ENCODE results near the gene RNF222. TPM values are rescaled to one million over a fixed set of nuclear protein-coding genes. Genes with fewer than 3 reads are reported as not detected.
"Not testable (repeated sequence)": the region's sequence is repeated elsewhere in the genome, so short reads cannot be mapped to it uniquely, and the experiment has no call there.

The RNF222 gene
- total RNA-seq, 6 experiments from 2014 or later: not detected

DNA sequence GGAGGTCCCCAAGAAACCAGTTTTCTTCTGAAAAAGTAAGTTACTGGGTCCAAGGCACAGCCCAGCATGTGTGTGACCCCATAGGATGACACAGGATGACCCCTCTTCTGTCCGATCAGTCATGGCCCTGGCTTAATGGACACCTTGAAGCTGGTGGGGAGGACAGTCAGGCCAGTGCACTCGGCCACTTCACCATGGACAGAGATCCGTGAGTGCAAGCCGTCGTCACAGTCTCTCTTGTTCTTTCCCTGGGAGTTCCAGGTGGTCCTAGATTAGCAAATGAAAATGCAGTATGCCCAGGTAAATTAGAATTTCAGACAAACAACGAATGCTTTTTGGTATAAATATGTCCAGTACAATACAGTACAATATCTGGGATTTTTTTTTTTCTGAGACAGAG, 1.4 kb upstream of the RNF222 start:
- 50% methylated on average over 4 of the region's 6 CpGs for WGBS (ENCODE audit: insufficient coverage, low coverage, low lambda C conversion rate, missing lambda C conversion rate)

DNA sequence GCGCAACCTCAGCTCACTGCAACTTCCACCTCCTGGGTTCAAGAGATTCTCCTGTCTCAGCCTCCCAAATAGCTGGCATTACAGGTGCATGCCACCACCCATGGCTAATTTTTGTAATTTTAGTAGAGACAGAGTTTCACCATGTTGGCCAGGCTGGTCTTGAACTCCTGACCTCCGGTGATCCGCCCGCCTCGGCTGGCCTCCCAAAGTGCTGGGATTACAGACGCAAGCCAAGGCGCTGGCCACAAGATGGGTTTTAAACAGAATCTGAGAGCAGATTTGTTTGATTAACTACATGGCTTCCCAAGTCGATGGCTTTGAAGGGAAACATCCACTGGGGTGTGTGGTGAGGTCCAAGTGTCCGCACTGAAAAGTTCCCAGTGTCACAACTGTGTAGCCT, 3.1 kb downstream of the RNF222 start:
- H3K9me3 ChIP-seq, DNase-seq: not testable (repeated sequence)
- intact Hi-C loops (cut with DNase I): loop anchor here in 1 of 2 donors (10.0 kb wide), 1 partner anchor 360 kb away; the partner anchor contains the start of gene SPDYE4

More for the DNA sequence above, 1.4 kb upstream of the RNF222 start:
- Histone ChIP-seq H3K4me3 (no peak overlapping the region), H3K4me1 (no peaks in the 10 kb centered on the region), H3K36me3 (no peaks in the 10 kb centered on the region), H3K9me3 (no peaks in the 10 kb centered on the region), H3K27me3 (no peaks in the 10 kb centered on the region), H3K27ac (no peak overlapping the region)
- ATAC-seq (no peak), DNase-seq (no peak)
- TF ChIP-seq, protein P1, sequence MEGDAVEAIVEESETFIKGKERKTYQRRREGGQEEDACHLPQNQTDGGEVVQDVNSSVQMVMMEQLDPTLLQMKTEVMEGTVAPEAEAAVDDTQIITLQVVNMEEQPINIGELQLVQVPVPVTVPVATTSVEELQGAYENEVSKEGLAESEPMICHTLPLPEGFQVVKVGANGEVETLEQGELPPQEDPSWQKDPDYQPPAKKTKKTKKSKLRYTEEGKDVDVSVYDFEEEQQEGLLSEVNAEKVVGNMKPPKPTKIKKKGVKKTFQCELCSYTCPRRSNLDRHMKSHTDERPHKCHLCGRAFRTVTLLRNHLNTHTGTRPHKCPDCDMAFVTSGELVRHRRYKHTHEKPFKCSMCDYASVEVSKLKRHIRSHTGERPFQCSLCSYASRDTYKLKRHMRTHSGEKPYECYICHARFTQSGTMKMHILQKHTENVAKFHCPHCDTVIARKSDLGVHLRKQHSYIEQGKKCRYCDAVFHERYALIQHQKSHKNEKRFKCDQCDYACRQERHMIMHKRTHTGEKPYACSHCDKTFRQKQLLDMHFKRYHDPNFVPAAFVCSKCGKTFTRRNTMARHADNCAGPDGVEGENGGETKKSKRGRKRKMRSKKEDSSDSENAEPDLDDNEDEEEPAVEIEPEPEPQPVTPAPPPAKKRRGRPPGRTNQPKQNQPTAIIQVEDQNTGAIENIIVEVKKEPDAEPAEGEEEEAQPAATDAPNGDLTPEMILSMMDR (IDR thresholded peaks at IDR 0.05): no peak
- TF ChIP-seq POLR2A (IDR thresholded peaks at IDR 0.05): no peak
- intact Hi-C loops (cut with DNase I): loop anchor here in 1 of 2 donors (10.0 kb wide), 1 partner anchor 356 kb away; the partner anchor contains the start of gene SPDYE4

DNA sequence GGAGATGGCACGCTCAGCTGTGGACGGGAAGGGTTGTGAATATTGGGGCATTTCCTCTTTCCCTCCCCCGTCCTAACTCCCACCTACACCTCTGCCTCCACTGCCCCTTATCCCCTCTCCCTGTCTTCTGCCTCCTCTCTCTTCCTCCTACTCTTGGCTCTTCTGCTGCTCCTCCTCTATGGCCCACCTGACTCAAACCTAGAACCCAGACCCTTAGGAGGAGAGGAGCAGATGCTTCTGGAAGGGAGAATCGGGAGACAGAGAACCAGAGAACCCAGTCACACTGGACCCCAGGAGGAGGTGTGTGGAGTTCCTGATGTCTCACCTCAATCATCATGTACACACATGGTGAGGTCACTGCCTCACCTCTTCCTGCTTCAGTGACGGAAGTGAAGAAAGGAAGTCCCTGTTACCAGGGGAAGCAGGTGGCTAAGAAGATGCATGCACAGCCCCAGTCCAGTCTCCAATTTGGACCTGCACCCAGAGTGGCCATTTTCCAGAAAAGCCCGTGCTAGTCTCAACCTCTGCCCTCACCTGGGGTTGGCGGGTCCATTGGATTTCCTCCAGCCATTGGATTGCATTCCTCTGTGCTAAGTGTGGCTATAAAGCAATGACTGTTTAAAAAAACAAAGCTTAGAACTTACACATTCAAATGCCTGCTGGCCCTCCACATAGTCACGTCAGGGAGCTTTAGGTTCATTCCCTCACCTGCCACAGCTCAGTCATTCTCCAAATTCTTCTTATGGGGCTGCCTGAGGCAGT, 4.0 kb downstream of the RNF222 start:
- Histone ChIP-seq H3K4me3 (no peak overlapping the region), H3K9me3 (no peaks in the 10 kb centered on the region), H3K4me1 (no peaks in the 10 kb centered on the region), H3K27ac (no peak overlapping the region), H3K36me3 (no peaks in the 10 kb centered on the region), H3K27me3 (no peaks in the 10 kb centered on the region)
- ATAC-seq (peak; percentile 35 to 58 (median 44)), DNase-seq (no peak)
- 42% methylated on average over 7 of the region's 8 CpGs for WGBS (ENCODE audit: insufficient coverage, low coverage, low lambda C conversion rate, missing lambda C conversion rate)
- intact Hi-C loops (cut with DNase I): loop anchor here in 1 of 2 donors (10.0 kb wide), 1 partner anchor 361 kb away; the partner anchor contains the start of gene SPDYE4
- no peak for TF ChIP-seq POLR2A (IDR thresholded peaks at IDR 0.05)
- TF ChIP-seq, protein P1 (IDR thresholded peaks at IDR 0.05): no peak

More for the DNA sequence above, 3.1 kb downstream of the RNF222 start:
- not testable (repeated sequence) for H3K27ac ChIP-seq, H3K27me3 ChIP-seq, ATAC-seq, H3K4me3 ChIP-seq, H3K36me3 ChIP-seq, H3K4me1 ChIP-seq
- 62% methylated on average over 5 of the region's 9 CpGs for WGBS (ENCODE audit: insufficient coverage, low coverage, low lambda C conversion rate, missing lambda C conversion rate)

DNA sequence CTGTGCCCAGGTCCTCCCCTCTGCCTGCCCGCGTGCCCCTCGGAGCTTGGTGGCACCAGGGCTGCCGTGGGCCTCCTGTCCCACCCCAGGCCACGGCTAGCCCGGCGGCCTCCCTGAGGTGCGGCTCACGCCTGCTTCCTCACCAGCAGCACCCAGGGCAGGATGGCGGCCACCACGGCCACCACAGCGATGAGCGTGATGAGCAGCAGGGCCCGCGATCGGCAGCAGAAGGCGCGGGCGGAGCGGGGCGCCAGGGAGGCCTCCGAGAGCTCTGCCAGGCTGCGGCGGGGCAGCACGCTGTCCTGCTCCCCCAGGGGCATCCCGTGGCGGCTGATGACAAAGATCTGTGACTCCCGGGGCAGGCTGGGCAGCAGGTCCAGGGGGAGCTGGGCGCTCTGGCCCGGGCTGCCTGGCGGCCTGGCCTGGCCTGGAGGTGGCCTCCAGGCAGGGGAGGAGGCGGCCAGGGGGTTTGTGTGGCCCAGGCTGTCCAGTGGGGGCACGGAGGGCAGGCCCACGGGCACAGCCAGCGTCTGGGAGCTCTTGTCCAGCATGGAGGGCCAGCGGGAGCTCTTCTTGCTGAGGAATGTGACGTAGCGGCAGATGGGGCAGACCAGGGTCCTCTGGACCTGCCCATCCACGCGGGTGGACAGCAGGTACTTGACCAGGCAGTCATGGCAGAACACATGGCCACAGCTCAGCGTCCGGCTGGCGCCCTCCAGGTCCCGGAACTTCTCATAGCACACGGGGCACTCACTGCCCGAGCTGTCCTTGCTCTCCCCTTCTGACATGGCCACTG, 4.8 kb downstream of the RNF222 start:
- no peaks in the 10 kb centered on the region for H3K4me1 ChIP-seq
- ATAC-seq (peak in 1 of 4 donors; percentile 36), DNase-seq (no peak)
- H3K27ac ChIP-seq: no peak overlapping the region
- no peaks in the 10 kb centered on the region for H3K36me3 ChIP-seq
- 60% methylated on average over 1 of the region's 46 CpGs for WGBS (ENCODE audit: insufficient coverage, low coverage, low lambda C conversion rate, missing lambda C conversion rate)
- no peaks in the 10 kb centered on the region for H3K9me3 ChIP-seq
- intact Hi-C loops (cut with DNase I): loop anchor here in 1 of 2 donors (10.0 kb wide), 1 partner anchor 362 kb away; the partner anchor contains the start of gene SPDYE4
- H3K27me3 ChIP-seq: no peaks in the 10 kb centered on the region
- TF ChIP-seq, protein P1 (IDR thresholded peaks at IDR 0.05): no peak
- TF ChIP-seq POLR2A (IDR thresholded peaks at IDR 0.05): no peak
- no peak overlapping the region for H3K4me3 ChIP-seq
